LNCaP clone FGC (cell line): Measurements from ENCODE around the gene DNMT3A.
A peak's percentile ranks its signal among the peaks of the same experiment; 100 is the strongest.

ENCODE experiments used
- DNase-seq: peaks from one replicate; pipeline ENCODE4 v3.0.0-alpha.2; 2011; ENCODE audit warnings: low read depth
- H3K4me3 ChIP-seq: 2 replicates; pipeline ENCODE4 v1.5.1; 2011; ENCODE audit warnings: mild to moderate bottlenecking, low read depth, low read length, control low read depth
- TF ChIP-seq, protein P1 (sequence below): IDR thresholded peaks from 2 replicates; pipeline ENCODE4 v1.5.1; 2012; ENCODE audit warnings: mild to moderate bottlenecking; ENCODE audit not compliant: control insufficient read depth, insufficient read depth; ENCODE audit errors: extremely low read depth

Gene DNMT3A

DNA sequence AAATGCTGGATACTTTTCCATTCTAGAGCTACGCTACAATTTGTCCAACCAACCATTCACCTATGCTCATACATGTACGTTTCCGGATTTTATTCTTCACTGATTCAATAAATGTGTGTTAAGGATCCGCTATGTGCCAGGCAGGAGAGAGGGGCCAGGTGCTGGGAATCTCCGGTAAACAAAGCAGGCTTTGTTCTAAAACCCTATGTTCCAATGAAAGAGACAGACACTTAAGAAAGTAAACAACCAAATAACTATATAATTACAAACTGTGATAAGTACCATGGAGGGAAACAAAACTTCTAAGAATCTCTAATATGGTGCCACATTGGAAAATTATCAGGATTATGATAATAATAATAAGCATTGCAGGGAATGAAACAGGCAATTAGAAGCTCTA lies 151.2 kb downstream of the DNMT3A start:
- TF ChIP-seq, protein P1, sequence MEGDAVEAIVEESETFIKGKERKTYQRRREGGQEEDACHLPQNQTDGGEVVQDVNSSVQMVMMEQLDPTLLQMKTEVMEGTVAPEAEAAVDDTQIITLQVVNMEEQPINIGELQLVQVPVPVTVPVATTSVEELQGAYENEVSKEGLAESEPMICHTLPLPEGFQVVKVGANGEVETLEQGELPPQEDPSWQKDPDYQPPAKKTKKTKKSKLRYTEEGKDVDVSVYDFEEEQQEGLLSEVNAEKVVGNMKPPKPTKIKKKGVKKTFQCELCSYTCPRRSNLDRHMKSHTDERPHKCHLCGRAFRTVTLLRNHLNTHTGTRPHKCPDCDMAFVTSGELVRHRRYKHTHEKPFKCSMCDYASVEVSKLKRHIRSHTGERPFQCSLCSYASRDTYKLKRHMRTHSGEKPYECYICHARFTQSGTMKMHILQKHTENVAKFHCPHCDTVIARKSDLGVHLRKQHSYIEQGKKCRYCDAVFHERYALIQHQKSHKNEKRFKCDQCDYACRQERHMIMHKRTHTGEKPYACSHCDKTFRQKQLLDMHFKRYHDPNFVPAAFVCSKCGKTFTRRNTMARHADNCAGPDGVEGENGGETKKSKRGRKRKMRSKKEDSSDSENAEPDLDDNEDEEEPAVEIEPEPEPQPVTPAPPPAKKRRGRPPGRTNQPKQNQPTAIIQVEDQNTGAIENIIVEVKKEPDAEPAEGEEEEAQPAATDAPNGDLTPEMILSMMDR = no peak
- peak; percentile 7 for DNase-seq
- no peak overlapping the region for H3K4me3 ChIP-seq

DNA sequence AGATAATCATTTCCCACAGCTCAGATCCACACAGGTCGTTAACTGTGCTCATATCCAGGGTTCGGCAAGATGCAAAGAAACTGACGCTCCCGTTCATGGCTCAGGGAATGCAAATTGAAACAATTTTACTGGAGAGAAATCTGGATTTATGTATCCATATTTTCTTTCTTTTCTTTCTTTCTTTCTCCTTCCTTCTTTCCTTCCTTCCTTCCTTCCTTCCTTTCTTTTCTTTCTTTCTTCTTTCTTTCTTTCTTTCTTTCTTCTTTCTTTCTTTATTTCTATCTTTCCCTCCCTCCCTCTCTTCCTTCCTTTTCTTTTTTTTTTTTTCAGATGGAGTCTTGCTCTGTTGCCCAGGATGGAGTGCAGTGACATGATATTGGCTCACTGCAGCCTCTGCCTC lies 153.3 kb downstream of the DNMT3A start:
- TF ChIP-seq, protein P1 = no peak
- H3K4me3 ChIP-seq = no peak overlapping the region
- no peak for DNase-seq

DNA sequence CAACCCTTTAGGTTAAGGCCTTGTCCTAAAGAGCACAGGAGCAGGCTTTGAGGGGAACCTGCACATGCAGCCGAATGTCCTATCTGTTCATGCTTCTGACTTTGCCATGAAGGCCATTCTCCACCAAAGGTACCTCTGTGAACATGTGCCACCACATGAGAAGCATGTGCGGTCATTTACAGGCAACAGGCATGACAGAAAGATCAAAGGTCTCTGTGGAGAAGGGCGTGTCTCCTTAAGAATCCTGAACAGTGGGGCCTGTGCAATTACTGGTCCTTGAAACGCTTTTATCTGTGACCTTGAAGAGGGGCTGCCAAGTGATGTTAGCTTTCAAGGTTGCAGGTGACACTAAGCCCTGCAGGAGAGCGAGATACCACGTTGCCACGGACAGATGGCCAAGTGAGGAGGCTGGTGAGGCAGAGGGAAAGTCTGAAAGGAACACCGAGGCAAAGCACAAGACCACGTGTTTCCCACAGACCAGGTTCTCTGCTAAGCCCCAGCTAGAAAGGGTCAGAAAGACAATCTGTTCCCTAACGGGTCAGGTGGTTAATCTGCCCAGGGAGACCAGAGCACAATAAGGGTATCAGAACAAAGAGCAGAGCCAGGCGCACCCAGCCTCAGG lies 153.9 kb downstream of the DNMT3A start:
- H3K4me3 ChIP-seq = no peak overlapping the region
- no peak for DNase-seq
- TF ChIP-seq, protein P1 = no peak

DNA sequence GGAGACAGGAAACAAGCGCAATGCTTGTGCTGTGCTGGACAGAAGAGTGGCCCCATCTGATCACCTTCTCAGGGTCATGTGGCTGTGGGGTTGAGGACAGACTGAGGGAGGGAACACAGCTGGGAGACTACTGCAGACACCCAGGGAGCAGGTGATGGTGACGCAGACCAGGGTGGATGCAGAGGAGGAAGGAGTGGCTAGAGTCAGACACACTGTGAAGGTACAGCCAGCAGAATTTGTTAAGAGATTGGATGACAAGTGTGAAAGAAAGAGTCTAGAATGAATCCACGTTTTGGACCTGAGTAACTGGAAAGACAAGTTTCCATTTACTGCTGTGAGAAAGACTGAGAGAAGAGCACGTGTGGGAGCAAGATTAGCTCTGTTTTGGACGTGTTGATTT lies 157.5 kb downstream of the DNMT3A start:
- DNase-seq = peak; percentile 74
- H3K4me3 ChIP-seq = no peak overlapping the region
- TF ChIP-seq, protein P1 = no peak

DNA sequence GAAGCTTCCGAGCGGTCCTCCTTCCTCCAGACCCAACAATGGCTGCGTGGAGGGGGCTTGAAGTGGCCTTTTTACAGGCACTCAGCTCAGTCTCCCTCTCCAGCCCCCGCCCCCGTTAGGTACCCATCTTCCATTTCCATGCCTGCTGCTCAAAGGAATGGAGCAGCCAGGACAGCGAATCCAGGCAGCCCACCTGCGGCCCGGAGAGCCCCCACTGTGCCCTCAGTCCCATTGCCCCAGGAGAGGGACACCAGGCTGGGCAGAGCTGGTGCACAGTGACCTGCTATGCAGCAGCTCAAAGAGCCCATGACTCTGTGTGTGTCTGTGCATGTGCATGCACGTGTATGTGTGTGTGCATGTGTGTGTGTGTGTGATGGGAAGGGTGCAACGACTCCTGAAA lies 162.7 kb downstream of the DNMT3A start:
- no peak for DNase-seq
- TF ChIP-seq, protein P1 = no peak
- no peak overlapping the region for H3K4me3 ChIP-seq
